ENCODE data around the gene CDC25B. TPM values are rescaled to one million over a fixed set of nuclear protein-coding genes. Genes with fewer than 3 reads are reported as not detected.
A peak's percentile ranks its signal among the peaks of the same experiment; 100 is the strongest.

Gene CDC25B
- total RNA-seq, 1 experiment from 2014 or later = 223 TPM

DNA sequence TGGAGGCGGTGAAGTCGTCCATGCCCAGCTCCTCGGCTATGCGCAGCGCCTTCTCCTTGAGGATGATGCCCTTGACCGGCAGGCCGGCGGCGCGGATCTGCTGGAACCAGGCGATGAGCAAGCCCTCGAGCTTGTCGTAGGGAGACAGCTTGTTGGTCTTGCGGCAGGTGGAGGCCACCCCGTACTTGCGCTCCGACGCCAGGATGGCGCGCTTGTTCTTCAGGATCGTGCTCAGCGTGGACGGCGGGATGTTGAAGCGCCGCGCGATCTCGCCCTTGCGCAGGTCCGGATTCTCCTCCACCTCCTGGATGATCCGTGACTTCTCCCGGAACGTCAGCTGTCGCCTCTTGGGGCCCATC is 10.0 kb upstream of the CDC25B start:
- Histone ChIP-seq H3K4me2 (ENCODE audit: low read length) (peak overlapping the region; percentile 88), H3K27me3 (ENCODE audit: insufficient read depth, low read length) (no peaks in the 10 kb centered on the region), H3K79me2 (ENCODE audit: insufficient read depth, low read length) (peaks cover 27% of the 10 kb centered on the region), H3K36me3 (ENCODE audit: control insufficient read depth in 1 of 2, insufficient read depth in 2 of 2, low read length in 2 of 2) (peaks cover 0 to 8% of the 10 kb centered on the region in 2 experiments; a peak in 1 of 4 replicates), H3K9ac (ENCODE audit: low read length) (peak overlapping the region; percentile 72), H3K9me3 (ENCODE audit: control insufficient read depth in 1 of 2, insufficient read depth in 1 of 2, low read depth in 1 of 2, low read length in 2 of 2) (no peaks in the 10 kb centered on the region), H3K27ac (ENCODE audit: low read depth, low read length) (peak overlapping the region; percentile 81), H3K4me3 (replicated peaks in 1 of 2; ENCODE audit: low read depth in 1 of 2, low read length in 2 of 2) (peak overlapping the region; percentile 68 to 70), H2AFZ (ENCODE audit: low read depth, low read length, poor library complexity, severe bottlenecking) (no peak overlapping the region), H4K20me1 (ENCODE audit: insufficient read depth) (no peaks in the 10 kb centered on the region), H3K4me1 (ENCODE audit: control insufficient read depth in 1 of 2, insufficient read depth in 2 of 2, low read length in 2 of 2) (peaks cover 25 to 41% of the 10 kb centered on the region in 2 experiments), H3K9me2 (ENCODE audit: insufficient read depth) (no peaks in the 10 kb centered on the region)
- peak; percentile 48 for ATAC-seq
- intact Hi-C loops (cut with micrococcal nuclease) = loop anchor here (5.0 kb wide), 1 partner anchor 301 kb away; no protein-coding TSS in a partner anchor
- POLR2A ChIA-PET = interaction anchor here (2.9 kb wide), 1 partner anchor 33 kb away, joined by 16 read pairs; the partner anchor contains the start of gene AP5S1
- RAD21 ChIA-PET (ENCODE audit: low non-redundant PET in 1 of 2, low total read pairs in 2 of 2, uncharacterized antibody in 2 of 2, unreplicated experiment in 2 of 2) = interaction anchor here in 1 of 2 experiments (1.1 kb wide), 1 partner anchor 34 kb away, joined by 6 read pairs; the partner anchor contains the start of gene AP5S1
- no TSS peak for BruUV-seq (replicated peaks)
- no peak for DNase-seq (ENCODE audit: low read depth, low spot score)
- CTCF ChIA-PET = interaction anchor here (0.6 to 2.5 kb wide), 11 partner anchors 10 to 117 kb away, joined by 3 to 19 read pairs (median 4); partner anchors contain the start of genes ADISSP, AP5S1 and CDC25B
- TF ChIP-seq, protein P1, sequence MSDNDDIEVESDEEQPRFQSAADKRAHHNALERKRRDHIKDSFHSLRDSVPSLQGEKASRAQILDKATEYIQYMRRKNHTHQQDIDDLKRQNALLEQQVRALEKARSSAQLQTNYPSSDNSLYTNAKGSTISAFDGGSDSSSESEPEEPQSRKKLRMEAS (IDR thresholded peaks at IDR 0.05) = peak; percentile 61
- no peak for TF ChIP-seq YY1 (IDR thresholded peaks at IDR 0.05; ENCODE audit: extremely low read depth, insufficient replicate concordance, low read depth, low read length)

DNA sequence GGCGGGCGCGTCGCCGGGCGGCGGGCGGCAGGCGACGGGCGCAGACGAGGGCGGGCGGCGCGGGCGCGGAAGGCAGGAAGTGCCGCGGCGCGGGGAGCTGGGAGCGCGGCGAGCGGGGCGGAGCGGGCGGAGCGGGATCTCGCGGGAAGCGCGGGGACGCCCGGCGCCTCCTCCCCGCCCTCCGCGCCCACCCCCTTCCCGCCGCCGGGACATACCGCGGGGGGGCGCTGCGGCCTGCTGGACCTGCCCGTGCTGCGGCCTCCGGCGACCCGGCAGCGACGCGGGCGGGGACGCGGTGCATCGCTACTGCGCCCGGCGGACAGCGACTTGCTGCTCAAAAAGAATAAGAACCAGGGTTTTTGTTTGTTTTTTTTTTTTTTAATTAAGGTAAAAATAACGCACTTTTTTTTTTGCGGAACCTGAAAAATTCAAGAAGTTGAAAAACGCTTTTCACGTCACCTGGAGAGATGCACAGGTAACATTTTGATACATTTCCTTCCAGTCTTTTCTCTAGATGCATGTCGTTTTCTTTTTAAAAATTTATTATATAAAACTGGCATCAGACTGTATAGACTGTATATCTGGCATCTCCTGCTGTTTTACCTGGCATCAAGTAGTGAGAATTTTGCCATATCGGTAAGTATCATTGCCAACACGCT is 9.3 kb upstream of the CDC25B start, which contains the start of gene CENPB:
Gene CENPB, minus strand, starts transcription at position 76 of the 659 bp plus-strand sequence. CDS start 257 bp downstream, outside the sequence.
- Histone ChIP-seq H3K79me2 (ENCODE audit: insufficient read depth, low read length) (peaks cover 27% of the 10 kb centered on the region), H3K9me3 (ENCODE audit: control insufficient read depth in 1 of 2, insufficient read depth in 1 of 2, low read depth in 1 of 2, low read length in 2 of 2) (no peaks in the 10 kb centered on the region), H3K4me3 (replicated peaks in 1 of 2; ENCODE audit: low read depth in 1 of 2, low read length in 2 of 2) (peak within 1 kb of the TSS; percentile 68 to 70), H3K27ac (ENCODE audit: low read depth, low read length) (peak within 1 kb of the TSS; percentile 81), H3K9ac (ENCODE audit: low read length) (peak within 1 kb of the TSS; percentile 72), H3K27me3 (ENCODE audit: insufficient read depth, low read length) (no peaks in the 10 kb centered on the region), H3K4me2 (ENCODE audit: low read length) (peak within 1 kb of the TSS; percentile 88), H4K20me1 (ENCODE audit: insufficient read depth) (no peaks in the 10 kb centered on the region), H2AFZ (ENCODE audit: low read depth, low read length, poor library complexity, severe bottlenecking) (peak within 1 kb of the TSS; percentile 14), H3K4me1 (ENCODE audit: control insufficient read depth in 1 of 2, insufficient read depth in 2 of 2, low read length in 2 of 2) (peaks cover 25 to 40% of the 10 kb centered on the region in 2 experiments), H3K36me3 (ENCODE audit: control insufficient read depth in 1 of 2, insufficient read depth in 2 of 2, low read length in 2 of 2) (peaks cover 0 to 8% of the 10 kb centered on the region in 2 experiments; a peak in 1 of 4 replicates), H3K9me2 (ENCODE audit: insufficient read depth) (no peaks in the 10 kb centered on the region)
- RAD21 ChIA-PET (ENCODE audit: low non-redundant PET in 1 of 2, low total read pairs in 2 of 2, uncharacterized antibody in 2 of 2, unreplicated experiment in 2 of 2) = interaction anchor here (0.6 to 1.2 kb wide), 6 partner anchors 31 to 109 kb away, joined by 3 to 7 read pairs (median 6); partner anchors contain the start of gene AP5S1 (in 1 of the 2)
- ATAC-seq = peak; percentile 88
- intact Hi-C loops (cut with micrococcal nuclease) = loop anchor here (1.0 to 5.0 kb wide), 2 partner anchors 69 to 301 kb away; no protein-coding TSS in a partner anchor
- CTCF ChIA-PET = interaction anchor here (0.6 to 2.5 kb wide), 12 partner anchors 9 to 116 kb away, joined by 3 to 19 read pairs (median 4); partner anchors contain the start of genes ADISSP, AP5S1 and CDC25B
- BruUV-seq (replicated peaks) = no TSS peak
- peak; percentile 57 for DNase-seq (ENCODE audit: low read depth, low spot score)
- POLR2A ChIA-PET = interaction anchor here (1.0 to 2.9 kb wide), 2 partner anchors 19 to 32 kb away, joined by 5 to 16 read pairs; partner anchors contain the start of genes ADISSP and AP5S1
- TF ChIP-seq EZH2 (IDR thresholded peaks at IDR 0.05) (no peak), RAD21 (IDR thresholded peaks at IDR 0.05; ENCODE audit: low read depth) (peak; percentile 84), ZNF274 (IDR thresholded peaks at IDR 0.05; ENCODE audit: low read depth, low read length) (no peak), SP1 (IDR thresholded peaks at IDR 0.05; ENCODE audit: low read depth) (peak; percentile 34; the same call in 1 of the 2 replicates), CTCF (IDR thresholded peaks at IDR 0.05 in 2 of 3, conservative IDR thresholded peaks at IDR 0.05 in 1 of 3; ENCODE audit: borderline replicate concordance in 1 of 3, insufficient read depth in 1 of 3, low read depth in 2 of 3, low read length in 2 of 3) (peak; percentile 58 to 91 (median 67)), TCF7L2 (IDR thresholded peaks at IDR 0.05; ENCODE audit: borderline replicate concordance, extremely low read depth, insufficient read depth, insufficient read length) (no peak), CBX3 (IDR thresholded peaks at IDR 0.05; ENCODE audit: low read depth) (peak; percentile 41; the same call in 1 of the 2 replicates)
- TF ChIP-seq, protein P2, sequence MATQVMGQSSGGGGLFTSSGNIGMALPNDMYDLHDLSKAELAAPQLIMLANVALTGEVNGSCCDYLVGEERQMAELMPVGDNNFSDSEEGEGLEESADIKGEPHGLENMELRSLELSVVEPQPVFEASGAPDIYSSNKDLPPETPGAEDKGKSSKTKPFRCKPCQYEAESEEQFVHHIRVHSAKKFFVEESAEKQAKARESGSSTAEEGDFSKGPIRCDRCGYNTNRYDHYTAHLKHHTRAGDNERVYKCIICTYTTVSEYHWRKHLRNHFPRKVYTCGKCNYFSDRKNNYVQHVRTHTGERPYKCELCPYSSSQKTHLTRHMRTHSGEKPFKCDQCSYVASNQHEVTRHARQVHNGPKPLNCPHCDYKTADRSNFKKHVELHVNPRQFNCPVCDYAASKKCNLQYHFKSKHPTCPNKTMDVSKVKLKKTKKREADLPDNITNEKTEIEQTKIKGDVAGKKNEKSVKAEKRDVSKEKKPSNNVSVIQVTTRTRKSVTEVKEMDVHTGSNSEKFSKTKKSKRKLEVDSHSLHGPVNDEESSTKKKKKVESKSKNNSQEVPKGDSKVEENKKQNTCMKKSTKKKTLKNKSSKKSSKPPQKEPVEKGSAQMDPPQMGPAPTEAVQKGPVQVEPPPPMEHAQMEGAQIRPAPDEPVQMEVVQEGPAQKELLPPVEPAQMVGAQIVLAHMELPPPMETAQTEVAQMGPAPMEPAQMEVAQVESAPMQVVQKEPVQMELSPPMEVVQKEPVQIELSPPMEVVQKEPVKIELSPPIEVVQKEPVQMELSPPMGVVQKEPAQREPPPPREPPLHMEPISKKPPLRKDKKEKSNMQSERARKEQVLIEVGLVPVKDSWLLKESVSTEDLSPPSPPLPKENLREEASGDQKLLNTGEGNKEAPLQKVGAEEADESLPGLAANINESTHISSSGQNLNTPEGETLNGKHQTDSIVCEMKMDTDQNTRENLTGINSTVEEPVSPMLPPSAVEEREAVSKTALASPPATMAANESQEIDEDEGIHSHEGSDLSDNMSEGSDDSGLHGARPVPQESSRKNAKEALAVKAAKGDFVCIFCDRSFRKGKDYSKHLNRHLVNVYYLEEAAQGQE (IDR thresholded peaks at IDR 0.05; ENCODE audit: low read depth) = no peak

Data from HCT116 (cell line).